GM21423 (cell line): ENCODE data around the gene HRC.
"Not testable (repeated sequence)": the region's sequence is repeated elsewhere in the genome, so short reads cannot be mapped to it uniquely, and the experiment has no call there.

ENCODE experiments used
- ATAC-seq: cut with Tn5 transposase; IDR thresholded peaks from one replicate; pipeline ENCODE4 v1.9.1; 2021; ENCODE audit warnings: mild to moderate bottlenecking, moderate library complexity; ENCODE audit not compliant: unreplicated experiment

The HRC gene, protein sequence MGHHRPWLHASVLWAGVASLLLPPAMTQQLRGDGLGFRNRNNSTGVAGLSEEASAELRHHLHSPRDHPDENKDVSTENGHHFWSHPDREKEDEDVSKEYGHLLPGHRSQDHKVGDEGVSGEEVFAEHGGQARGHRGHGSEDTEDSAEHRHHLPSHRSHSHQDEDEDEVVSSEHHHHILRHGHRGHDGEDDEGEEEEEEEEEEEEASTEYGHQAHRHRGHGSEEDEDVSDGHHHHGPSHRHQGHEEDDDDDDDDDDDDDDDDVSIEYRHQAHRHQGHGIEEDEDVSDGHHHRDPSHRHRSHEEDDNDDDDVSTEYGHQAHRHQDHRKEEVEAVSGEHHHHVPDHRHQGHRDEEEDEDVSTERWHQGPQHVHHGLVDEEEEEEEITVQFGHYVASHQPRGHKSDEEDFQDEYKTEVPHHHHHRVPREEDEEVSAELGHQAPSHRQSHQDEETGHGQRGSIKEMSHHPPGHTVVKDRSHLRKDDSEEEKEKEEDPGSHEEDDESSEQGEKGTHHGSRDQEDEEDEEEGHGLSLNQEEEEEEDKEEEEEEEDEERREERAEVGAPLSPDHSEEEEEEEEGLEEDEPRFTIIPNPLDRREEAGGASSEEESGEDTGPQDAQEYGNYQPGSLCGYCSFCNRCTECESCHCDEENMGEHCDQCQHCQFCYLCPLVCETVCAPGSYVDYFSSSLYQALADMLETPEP

DNA sequence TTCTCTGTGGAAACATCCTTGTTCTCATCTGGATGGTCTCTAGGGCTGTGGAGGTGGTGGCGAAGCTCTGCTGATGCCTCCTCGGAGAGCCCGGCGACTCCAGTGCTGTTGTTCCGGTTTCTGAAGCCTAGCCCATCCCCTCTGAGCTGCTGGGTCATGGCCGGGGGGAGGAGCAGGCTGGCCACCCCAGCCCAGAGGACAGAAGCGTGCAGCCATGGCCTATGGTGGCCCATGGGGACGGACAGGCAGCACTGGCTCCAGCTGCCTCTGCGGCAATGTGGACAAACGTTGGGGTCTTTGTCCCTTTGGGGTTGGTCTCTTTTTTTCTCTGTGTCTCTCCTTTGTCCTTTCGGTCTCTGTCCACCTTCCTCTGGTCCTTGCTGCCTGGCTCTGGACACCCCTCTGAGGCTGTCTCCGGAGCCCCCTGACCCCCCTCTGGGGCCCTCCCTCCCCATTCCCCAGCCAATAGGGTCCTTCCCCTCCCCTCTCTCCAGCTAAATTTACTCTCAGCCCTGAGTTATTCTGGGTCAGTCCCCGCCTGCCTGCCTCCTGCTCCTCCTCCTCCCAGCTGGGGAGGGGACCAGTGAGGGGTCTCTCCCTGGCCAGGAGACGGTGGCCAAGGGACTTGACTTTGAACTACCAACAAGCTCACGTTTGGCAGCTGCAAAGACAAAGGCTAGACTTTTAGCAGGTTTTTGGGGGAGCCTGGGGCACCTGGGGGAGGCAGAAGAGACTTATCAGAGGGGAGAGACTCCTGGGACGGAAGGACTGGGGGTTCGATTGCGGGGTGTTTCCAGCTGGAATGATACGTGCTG, at the start of gene HRC:
TSS of gene HRC (minus strand) at position 392 of the 815 bp plus-strand sequence. CDS start at position 233, 159 bp downstream.
- ATAC-seq: no peak

DNA sequence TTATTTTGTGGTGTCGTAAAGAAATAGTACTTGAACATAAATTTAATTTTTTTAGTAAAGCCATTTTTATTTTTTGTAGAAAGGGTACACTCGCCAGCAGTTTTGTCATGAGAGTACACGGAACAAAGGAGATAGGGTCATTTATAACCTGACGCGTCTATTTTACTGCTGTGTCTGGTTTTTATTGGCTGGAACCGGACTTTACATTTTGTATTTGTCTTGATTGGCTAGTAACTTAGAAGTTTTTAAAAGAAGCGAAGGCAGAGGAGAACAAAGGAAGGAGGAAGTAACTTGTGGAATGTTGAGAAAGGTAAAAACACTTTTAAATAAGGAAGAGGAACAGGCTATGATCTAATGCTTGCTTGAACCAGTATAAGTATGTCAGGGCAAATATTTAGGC, 45.8 kb upstream of the HRC start:
- ATAC-seq: no peak

DNA sequence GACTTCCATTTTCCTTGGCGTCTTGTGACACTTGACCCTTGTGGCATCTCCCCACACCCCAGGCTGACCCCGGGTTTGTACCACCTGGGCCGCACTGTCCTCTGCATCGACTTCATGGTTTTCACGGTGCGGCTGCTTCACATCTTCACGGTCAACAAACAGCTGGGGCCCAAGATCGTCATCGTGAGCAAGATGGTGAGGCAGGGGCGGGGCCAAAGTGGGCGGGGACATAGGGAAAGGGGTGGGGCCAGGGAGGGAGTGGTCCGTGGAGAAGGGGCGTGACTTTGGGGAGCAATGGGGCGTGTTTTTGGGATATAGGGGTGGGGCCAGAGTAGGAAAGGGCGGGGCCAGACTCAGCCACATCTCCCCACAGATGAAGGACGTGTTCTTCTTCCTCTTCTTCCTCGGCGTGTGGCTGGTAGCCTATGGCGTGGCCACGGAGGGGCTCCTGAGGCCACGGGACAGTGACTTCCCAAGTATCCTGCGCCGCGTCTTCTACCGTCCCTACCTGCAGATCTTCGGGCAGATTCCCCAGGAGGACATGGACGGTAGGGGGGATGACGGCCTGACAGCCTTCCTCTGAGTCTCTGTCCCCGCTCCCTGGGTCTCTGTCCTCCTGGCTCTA, 45.2 kb upstream of the HRC start:
- no peak for ATAC-seq

DNA sequence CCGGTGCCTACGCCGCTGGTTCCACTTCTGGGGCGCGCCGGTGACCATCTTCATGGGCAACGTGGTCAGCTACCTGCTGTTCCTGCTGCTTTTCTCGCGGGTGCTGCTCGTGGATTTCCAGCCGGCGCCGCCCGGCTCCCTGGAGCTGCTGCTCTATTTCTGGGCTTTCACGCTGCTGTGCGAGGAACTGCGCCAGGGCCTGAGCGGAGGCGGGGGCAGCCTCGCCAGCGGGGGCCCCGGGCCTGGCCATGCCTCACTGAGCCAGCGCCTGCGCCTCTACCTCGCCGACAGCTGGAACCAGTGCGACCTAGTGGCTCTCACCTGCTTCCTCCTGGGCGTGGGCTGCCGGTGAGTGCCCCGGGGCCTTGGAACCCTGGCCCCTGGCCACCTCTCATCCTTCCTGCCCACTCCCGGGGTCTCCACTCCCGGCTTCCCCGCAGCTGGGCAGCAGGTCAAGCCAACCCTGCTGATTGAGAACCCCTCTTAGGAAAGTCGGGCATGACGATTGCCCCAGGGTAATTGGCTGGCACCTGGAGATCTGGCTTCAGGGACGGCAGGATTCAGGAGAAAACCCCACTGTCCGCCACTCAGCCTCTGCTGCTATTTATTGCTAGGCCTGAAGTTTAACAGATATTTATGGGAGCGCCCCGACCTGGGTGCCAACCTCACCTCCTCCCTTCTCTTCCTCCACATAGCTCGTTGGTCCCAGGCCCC, 41.5 kb upstream of the HRC start:
- ATAC-seq: no peak

DNA sequence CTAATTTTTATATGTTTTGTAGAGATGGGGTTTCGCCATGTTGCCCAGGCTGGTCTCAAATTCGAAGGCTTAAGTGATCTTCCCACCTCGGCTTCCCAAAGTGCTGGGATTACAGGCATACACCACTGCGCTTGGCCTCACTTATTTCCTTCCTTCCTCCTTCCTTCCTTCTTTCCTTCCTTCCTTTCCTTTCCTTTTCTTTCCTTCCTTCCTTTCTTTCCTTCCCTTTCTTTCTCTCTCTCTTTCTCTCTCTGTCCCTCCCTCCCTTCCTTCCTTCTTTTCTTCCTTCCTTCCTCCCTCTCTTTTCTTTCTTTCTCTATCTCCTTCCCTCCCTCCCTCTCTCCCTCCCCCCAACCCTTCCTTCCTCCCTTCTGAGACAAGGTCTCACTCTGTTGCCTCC, 39.2 kb upstream of the HRC start:
- ATAC-seq: no peak

DNA sequence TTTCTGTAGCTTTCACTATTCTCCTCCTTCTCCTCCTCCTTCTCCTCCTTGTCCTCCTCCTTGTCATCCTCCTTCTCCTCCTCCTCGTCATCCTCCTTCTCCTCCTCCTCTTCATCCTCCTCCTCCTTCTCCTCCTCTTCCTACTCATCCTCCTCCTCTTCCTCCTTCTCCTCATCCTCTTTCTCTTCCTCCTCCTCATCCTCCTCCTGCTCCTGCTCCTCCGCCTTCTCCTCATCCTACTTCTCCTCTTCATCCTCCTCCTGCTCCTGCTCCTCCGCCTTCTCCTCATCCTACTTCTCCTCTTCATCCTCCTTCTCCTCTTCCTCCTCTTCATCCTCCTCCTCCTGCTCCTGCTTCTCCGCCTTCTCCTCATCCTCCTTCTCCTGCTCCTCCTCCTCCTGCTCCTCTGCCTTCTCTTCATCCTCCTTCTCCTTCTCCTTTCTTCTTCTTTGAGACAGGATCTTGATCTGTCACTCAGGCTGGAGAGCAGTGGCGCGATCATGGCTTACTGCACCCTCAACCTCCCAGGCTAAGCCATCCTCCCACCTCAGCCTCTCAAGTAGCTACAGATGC, 38.7 kb upstream of the HRC start:
- ATAC-seq: no peak

DNA sequence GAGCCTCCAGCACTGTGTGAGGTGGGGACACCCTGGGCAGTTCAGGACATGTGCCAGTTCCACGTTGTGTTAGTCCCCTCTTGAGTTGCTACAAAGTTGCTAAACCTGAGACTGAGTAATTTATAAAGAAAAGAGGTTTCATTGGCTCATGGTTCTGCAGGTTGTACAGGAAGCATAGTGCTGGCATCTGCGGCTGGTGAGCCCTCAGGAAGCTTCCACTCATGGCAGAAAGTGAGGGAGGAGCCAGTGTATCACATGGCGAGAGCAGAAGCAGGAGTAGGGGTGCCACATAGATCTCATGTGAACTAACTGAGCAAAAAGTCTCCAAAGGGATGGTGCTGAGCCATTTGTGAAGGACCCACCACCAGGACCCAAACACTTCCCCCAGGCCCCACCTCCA, 35.6 kb upstream of the HRC start:
- ATAC-seq: no peak

DNA sequence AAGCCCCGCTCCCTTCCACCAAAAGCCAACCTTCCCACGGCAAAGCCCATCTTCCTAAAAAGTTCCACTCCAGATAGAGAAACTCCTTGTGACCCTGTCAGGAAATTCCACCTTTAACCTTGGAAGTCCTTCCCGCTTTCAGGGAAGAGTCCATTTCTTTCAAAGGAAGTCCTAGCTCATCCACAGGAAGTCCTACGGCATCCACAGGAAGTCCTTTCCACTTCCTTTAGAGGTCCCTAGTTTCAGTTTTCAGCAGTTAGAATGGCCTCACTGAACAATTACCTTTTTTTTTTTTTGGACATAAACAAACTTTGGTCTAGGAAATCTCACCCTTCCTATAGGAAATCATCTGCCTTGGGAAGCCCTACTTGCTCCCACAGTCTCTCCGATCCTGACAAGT, 34.1 kb upstream of the HRC start:
- no peak for ATAC-seq

DNA sequence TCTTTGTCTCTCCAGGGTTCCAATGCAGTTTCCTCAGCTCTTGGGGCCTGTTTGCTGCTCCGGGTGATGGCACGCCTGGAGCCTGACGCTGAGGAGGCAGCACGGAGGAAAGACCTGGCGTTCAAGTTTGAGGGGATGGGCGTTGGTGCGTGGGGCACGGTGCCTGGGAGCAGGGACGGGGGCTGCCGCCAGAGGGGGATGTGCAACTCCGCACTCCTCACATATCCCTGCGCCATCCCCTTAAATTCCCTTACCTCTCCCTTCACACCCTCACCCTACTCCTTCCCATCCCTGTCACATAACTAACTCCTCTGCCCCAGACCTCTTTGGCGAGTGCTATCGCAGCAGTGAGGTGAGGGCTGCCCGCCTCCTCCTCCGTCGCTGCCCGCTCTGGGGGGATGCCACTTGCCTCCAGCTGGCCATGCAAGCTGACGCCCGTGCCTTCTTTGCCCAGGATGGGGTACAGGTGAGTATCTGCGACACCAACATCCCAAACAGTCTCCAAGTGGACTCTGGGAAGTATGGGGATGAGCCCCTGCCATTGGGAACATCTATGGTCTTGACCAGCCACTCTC, 33.5 kb upstream of the HRC start:
- no peak for ATAC-seq

DNA sequence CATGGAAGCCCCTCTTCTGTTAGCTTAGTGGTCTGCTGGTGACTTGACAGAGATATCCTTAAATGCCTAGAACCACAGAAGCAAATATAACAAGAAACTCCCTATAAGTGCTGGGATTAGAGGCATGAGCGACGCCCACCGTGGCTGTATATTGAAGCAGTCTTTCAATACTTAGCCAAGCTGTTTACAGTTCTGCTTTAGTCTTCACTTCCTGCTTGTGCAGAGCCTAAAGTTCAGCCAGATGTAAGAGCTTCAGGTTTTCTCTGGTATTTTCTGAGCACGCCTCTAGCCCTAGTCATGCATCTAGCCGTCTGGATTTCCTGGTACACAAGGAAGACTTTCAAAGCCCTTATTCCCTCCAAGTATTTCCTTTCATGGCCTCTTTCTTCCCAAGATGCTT, 30.9 kb upstream of the HRC start:
- no peak for ATAC-seq

DNA sequence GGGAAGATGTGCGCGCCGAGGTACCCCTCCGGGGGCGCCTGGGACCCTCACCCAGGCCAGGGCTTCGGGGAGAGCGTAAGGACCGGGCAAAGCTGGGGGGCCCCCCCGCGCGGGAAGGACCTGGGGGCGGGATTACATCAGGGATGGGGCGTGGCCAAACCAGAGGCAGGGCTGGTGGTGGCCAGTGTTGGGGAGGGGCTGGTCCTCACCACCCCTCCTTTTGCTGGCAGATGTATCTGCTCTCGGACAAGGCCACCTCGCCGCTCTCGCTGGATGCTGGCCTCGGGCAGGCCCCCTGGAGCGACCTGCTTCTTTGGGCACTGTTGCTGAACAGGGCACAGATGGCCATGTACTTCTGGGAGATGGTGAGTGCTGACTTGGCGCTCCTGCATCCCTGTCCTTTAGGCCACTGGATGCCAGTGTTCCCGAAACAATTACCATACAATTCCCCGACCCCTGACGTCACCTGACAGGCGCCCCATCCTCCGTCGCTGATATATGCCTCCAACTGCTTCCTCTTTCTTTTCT, 27.7 kb upstream of the HRC start:
- no peak for ATAC-seq

DNA sequence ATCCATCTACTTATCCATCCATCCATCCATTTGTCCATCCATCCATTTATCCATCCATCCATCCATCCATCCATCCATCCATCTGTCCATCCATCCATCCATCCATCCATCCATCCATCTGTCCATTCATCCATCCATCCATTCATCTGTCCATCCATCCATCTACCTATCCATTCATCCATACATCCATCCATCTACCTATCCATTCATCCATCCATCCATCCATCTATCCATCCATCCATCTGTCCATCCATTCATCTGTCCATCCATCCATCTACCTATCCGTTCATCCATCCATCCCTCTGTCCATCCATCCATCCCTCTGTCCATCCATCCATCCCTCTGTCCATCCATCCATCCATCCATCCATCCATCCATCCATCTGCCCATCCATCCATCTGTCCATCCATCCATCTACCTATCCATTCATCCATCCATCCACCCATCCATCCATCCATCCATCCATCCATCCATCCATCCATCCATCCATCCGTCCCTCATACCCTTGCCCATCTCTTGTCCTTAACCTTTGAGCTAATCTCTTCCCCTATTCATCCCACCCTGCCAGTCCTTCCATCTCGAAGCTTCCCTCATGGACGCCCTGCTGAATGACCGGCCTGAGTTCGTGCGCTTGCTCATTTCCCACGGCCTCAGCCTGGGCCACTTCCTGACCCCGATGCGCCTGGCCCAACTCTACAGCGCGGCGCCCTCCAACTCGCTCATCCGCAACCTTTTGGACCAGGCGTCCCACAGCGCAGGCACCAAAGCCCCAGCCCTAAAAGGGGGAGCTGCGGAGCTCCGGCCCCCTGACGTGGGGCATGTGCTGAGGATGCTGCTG, 27.0 kb upstream of the HRC start:
- ATAC-seq: not testable (repeated sequence)

DNA sequence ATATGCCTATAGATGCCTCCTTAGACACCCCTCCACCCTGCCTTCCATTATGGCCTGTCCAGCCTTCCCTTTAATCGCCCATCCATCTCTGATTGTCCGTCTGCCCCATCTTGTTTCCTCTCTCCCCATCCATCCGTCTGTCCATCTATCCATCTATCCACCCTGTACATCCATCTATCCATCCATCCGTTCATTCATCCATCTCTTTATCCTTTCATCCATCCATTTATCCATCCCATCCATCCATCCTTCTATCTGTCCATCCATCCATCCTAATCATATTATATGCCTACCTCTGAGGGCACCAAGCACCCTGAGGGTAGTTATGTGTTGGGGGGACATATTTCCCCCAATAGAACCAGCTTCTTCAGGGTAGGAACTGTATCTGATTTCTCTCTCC, 25.5 kb upstream of the HRC start:
- ATAC-seq: no peak

DNA sequence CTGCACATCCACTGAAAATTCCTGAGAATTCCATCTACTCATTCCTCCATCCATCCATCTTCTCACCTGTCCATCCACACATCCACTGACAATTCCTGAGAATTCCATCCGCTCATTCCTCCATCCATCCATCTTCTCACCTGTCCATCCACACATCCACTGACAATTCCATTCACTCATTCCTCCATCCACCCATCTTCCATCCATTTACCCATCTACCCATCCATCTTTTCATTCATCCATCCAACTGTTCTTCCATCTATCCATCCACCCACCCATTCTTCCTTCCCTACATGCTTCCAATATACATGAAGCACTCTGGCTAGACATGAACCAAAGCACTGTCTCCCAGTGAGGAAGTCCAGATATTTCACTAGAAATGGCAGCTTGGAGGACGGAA, 18.0 kb upstream of the HRC start:
- no peak for ATAC-seq

DNA sequence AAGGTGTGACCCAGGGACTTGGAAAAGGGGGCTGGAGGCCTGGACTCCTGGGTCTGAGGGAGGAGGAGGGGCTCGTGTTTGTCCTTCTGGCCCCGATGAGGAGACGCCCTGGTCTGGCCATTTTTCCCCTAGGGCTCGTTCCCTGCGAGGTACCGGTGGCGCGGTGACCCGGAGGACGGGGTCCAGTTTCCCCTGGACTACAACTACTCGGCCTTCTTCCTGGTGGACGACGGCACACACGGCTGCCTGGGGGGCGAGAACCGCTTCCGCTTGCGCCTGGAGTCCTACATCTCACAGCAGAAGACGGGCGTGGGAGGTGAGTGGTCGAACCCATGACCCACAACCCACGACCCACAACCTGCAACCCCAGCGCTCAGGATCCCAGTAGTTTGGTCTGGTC, 13.2 kb upstream of the HRC start:
- ATAC-seq: no peak

DNA sequence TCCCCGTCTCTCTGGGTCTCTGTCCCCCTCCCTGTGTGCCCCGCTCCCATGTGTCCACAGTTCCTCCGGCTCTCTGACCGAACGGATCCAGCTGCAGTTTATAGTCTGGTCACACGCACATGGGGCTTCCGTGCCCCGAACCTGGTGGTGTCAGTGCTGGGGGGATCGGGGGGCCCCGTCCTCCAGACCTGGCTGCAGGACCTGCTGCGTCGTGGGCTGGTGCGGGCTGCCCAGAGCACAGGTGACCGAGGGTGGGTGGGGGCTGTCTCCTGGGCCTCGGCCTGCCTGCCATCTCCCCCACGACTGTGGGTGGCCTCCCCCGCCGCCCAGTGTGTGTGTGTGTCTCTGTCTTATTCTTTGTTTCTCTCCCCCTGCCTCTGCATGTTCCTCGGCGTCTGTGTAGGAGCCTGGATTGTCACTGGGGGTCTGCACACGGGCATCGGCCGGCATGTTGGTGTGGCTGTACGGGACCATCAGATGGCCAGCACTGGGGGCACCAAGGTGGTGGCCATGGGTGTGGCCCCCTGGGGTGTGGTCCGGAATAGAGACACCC, 12.7 kb upstream of the HRC start:
- ATAC-seq: no peak

DNA sequence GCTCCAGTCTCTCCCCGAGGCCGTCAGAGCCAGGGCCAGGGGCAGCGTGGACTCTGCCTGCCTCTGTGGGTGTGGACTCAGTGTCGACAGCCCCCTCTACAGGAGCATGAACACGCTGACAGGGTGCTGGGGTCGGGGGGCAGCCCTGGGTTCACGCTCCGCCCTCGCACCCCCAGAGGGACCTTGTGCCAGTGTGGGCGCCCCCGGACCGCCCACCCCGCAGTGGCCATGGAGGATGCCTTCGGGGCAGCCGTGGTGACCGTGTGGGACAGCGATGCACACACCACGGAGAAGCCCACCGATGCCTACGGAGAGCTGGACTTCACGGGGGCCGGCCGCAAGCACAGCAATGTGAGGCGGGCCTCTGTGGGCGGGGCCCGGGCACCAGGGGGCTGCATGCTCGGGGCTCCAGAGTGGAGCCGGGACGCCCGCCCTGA, 10.7 kb upstream of the HRC start:
- ATAC-seq: no peak

DNA sequence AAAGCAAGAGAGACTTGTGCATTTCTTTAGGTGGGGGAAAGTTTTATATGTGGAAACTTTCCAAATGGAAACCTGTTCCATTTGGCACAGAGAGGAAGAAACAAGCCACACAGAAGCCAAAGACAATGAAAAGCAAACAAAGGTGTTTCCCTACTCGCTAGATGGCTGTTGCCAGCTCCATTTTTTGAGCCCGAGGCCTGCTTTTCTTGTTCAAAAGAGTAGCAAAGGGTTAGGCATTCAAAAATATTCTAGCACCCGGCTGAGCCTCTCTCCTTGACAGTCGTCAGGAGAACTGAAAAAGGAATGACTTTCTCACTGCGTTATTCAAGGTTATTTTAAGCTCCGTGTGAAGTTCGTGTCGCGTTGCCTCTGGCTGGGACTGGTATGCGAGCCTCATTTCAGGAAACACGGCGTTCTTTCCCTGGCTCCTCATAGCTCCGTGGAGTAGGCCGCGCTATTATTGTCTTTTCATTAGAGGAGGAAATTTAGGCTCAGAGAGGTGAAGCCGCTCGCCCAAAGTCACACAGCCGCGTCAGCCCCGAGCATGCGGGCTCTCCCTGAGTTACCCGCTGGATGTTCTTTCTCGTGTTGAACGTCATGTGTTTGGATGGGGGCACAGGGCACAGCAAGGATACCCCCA, 10.0 kb upstream of the HRC start:
- ATAC-seq: no peak
